HG03135 (cell line): Measurements from ENCODE around the gene GARNL3.

Experiments
- ATAC-seq: cut with Tn5 transposase; IDR thresholded peaks from one replicate; pipeline ENCODE4 v1.9.1; 2021; ENCODE audit warnings: mild to moderate bottlenecking, moderate library complexity; ENCODE audit not compliant: unreplicated experiment

The GARNL3 gene

DNA sequence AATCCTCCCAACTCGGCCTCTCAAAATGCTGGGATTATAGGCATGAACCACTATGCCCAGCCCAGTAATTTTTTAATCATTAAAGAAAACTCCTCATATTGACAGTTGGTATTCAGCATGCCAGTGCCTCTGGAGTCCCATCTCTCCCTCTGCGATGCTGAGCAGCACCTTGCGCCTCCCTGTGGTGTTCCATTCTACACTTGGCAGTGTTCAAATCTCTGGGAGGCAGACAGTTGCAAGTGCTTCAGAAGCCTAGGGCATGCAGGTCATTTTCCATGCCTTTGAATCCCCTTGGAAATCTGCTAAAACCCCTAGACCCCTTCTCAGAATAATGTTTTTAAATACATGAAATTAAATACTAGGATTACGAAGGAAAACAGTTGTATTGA, 41.3 kb downstream of the GARNL3 start:
- no peak for ATAC-seq

- no peak for ATAC-seq
Measured at GRCh38 chr9:127307802-127308201, 43.2 kb downstream of the GARNL3 start.

- no peak for ATAC-seq
Measured at GRCh38 chr9:127308652-127309434, 44.3 kb downstream of the GARNL3 start.

DNA sequence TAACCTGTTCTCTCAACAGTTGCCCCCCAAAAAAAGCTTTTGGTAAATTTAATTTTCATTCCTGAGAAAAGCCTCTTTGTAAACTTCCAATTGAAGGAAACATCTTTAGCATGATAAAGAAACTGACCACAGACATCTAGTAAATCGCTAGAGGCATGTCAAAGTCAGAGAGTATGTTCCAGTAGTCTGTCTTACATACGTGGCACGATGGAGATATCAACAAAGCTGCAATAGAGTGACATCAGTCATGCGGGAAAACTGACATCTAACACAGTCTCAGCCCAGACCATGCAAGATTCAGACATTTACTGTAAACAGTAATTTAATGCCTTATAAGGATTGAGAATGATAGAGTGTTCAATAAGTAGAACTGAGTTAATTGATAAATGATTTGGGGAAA, 45.1 kb downstream of the GARNL3 start:
- no peak for ATAC-seq

GRCh38 chr9:127311239-127311741, 46.7 kb downstream of the GARNL3 start:
- no peak for ATAC-seq

DNA sequence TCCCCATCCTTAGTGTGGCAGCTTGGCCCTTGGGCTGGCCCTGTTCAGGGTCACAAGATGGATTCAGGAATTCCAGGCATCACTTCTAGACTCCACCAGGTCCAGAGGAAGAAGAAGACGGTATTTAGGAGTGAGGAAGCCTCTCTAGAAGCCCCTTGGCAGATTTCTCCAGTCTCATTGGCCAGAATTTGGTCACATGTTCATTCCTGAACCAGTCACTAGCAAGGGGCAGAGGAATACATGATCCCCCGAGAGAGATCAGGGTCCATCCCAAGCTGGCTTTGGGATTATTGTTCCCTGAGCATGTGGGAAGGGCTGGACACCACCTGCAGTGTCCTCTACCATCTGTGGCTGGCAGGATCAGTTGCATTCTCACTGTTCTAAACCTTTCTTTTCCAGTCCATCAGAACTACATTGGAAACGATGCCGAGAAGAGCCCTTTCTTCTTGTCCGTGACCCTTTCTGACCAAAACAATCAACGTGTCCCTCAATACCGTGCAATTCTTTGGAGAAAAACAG, 48.5 kb downstream of the GARNL3 start:
- ATAC-seq: no peak

- no peak for ATAC-seq
Measured at GRCh38 chr9:127314911-127315310, 50.3 kb downstream of the GARNL3 start.

DNA sequence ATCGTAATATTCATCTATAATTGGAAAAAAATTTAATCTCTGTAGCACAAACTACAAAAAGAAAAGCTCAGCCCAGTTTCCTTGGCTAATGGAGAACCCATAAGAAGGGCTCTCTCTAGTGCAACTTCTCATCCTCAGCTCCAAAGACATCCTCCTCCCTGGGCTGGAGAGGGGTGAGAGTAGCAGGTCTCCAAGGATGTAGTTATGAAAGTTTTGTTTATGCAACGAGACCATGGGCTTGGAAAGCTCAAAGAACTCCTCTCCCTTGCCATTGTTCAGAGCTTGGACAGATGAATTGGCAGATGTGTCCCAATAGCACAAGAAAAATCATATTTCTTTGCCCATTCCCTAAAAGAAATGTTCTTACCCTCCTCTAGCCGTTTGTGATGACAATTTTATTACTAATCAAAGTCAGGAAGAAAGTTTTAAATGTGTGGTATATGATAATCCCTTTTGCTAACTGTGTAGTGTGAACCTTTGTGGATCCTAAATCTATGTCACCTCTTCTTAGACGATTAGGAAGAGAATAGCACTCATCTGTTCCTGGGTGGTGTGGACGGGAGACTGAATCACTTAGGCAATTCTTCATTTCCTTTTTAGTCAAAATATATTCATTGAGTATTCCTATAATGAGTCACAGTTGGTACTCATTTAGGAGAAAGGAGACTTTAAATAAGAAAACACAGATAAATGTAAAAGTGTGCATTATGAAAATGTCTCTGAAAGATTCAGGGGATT, 52.2 kb downstream of the GARNL3 start:
- no peak for ATAC-seq

DNA sequence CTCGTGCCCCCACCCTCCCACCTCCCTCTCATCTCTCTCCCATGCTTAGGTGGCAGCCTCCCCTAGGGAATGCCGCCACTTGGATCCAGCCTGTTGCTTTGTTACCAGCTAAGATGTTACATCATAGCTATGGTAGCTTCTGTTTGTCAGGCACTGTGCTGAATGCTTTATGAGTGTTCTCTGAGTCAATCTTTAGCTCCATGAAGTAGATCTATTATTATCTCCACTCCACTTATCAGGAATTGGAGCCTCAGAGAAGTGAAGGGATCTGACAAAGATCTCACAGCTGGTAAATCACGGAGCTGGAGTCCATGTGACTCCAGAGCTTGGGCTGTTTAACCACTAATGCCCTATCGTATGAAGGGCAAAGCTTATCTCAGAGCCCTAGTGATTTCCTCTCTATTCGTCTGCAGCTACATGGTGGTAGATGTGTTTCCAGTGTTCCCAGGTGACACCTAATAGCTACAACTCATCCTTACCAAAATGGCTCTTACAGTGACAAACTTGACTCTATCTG, 54.1 kb downstream of the GARNL3 start:
- ATAC-seq: no peak

- ATAC-seq: no peak
Measured at GRCh38 chr9:127319366-127320114, 55.0 kb downstream of the GARNL3 start.

DNA sequence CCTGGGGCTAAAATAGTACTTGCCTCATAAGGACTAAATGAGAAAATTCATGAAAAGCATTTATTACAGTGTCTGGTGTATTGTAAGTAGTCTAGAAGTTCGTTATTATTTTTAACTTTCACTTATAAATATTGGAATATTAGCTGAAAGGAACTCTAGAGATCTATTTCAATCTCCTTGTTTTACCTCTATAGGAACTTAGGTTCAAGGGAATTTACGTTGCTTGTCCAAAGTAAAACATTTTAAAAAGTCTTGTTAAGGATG, 55.5 kb downstream of the GARNL3 start:
- no peak for ATAC-seq

- no peak for ATAC-seq
Measured at GRCh38 chr9:127323393-127323792, 58.8 kb downstream of the GARNL3 start.

GRCh38 chr9:127330501-127330900, 65.9 kb downstream of the GARNL3 start:
- no peak for ATAC-seq

DNA sequence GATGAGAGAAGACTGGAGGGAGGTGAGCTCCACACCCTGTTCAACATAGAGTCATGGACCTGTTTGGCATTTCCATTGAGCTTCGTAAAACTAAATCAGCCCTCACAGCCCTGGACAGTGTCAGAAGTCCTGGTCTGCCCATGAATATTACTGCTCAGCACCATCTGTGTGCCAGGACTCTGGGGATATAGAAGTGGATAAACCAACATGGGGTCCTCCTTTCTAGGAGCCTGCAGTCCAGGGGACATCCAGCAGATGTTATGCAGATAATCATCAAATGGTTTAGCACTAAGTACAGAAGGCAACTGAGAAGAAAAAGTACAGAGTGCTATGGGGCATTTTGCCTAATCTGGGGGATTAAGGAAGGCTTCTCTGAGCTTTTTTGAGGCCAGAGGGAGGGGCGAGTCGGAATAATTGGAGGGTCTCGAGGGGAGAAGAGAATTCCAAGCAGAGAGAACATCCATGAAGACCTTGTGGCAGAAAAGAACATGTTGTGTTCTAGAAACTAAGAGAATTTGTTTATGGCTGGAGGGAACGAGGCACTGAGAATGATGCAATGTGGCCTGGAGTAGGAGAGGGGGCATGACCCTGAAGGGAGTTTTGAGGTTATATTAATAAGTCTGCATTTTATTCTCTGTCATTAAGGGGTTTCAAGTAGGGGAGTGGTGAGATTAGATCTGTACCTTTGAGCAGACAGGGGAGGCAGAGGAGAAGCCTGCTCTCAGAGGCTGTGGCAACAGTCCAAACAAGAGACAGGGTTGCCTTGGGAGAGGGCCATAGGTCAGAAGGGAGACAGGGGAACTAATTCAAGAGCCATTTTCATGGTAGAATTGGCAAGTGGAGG, 68.9 kb downstream of the GARNL3 start:
- no peak for ATAC-seq

DNA sequence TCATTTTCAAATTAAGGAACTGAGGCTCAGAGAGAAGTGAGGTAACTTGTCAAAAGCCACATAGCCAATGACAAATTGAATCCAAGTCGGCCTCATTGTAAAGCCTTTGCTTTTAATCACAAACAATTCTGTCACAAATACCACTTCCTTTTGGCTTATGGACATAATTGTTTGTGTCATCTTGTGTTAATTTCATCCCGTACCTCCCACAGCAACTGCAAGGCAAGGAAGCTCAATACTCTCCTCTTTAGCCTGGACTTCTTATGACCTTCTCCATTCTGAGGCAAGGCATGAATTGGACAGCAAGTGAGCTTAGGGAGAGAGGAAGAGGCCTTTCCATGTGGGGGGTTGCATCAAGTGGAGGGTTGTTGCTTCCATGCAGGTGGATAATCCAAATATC, 70.2 kb downstream of the GARNL3 start:
- ATAC-seq: no peak

GRCh38 chr9:127336086-127336485, 71.5 kb downstream of the GARNL3 start:
- no peak for ATAC-seq

DNA sequence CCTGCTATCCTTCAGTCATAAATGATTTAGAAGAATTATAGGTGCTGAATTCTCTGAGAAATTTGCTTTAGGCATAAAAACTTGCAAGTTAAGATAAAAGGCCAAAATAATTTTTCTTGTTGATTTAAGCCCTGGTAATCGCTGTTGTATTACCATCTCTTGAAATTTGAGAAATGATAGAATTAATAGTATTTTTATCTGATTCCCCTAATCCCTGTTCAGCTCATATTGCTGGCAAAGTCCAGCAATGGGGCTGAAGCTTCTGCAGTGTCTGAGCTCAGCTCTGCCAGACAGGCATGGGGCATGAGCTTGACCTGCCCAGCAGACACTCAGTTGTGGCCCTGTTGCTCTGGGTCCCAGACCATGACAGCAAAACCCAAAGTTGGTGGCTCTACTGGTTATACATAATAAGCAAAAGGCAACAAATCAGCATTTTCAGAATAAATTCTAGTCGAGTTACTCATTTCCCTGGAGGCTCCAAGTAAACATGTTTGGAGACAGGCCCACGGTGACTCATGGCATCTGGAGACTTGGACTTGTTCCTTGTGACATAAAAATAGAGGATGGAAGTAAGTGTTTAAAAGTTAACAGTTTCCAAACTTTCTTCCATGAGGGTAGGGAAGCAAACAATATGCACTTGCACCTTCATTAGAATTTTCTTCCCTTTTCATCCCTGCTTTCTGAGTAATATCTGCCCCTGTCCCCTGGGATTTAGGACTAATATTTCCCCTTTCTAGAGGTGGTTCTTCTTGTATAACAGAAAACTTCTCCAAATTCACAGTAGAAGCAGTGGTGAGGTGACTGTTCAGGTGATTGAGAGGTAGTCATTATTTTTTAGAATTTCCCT, 72.2 kb downstream of the GARNL3 start:
- ATAC-seq: no peak

DNA sequence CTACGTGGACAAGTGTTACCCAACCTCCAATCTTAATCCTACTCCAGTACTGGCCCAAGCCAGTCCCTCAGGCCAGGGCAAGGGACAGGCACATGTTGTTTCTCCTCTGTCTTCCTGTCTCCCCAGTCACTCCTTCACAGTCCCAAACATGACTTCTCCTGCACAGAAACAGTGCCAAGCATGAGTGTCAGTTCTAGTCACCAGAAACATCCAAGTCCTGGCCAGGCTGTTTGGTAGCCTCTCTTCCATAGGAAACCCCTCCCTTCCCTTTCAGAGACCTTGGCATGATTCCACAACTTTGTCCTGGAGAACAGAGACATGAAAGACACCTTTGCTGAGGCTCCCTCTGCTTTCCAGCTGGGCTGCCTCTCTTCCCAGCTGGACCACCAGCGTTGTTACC, 76.1 kb downstream of the GARNL3 start:
- ATAC-seq: no peak

DNA sequence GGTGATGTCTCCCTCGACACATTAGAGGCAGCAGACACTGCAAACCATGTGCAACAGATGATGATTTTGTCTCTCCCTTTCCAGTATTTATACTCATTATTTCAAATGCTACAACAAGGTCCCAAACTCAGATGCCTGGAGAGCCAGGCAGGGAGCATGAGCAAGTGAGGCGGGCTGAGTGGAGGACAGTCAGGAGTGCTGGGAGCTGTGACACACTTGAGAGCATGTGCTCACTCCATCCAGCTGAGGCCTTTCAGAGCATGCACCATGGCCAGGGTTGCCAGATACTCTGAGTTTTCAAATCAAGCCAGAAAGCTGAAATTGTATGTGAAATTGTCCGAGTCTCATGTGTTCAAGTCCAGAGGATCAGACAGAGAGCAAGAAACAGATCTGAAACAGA, 76.6 kb downstream of the GARNL3 start:
- no peak for ATAC-seq
